ENCODE measurements around the gene PPM1M. TPM values are rescaled to one million over a fixed set of nuclear protein-coding genes. Genes with fewer than 3 reads are reported as not detected.

PPM1M gene
- polyA plus RNA-seq, 3 donors from 2014 or later, result 57.1 to 83.6 (median 66.8) TPM

DNA sequence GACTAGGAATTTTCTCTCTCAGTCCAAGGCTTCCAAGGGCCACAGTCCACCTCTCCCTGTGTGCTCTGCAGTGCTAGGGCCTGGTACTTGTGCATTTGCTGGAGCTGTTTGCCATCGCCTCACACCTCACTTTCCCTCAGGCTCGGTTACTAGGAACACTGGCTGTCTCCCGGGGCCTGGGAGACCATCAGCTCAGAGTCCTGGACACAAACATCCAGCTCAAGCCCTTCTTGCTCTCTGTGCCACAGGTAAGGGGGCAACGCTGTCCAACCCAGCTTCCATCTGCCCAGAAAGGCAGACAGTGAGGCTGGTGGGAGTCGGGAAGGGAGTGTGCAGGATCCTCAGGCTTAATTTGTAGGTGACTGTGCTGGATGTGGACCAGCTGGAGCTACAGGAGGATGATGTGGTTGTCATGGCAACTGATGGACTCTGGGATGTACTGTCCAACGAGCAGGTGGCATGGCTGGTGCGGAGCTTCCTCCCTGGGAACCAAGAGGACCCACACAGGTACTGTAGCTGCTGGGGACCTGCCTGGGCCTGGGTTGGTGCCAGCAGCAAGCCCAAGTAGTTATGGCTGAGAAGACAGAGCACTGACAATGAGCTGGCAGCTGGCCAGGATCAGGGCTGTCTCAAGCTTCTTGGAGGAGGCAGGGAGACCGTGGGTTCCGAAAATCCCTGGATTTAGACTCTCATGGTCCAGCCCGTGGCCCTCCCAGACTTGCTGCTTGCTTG lies 3.4 kb downstream of the PPM1M start:
- Mint-ChIP-seq H3K4me1 (peaks cover 74 to 81% of the 10 kb centered on the region in 2 donors), H3K4me3 (peak overlapping the region in 1 of 5 donors; percentile 29), H3K27me3 (ENCODE audit: low read depth in 3 of 3) (peaks cover 13 to 16% (median 13%) of the 10 kb centered on the region in 3 donors), H3K27ac (peak overlapping the region in 5 of 6 donors; percentile 88 to 100 (median 96)), H3K9me3 (no peaks in the 10 kb centered on the region), H3K36me3 (peaks cover 8 to 27% (median 9%) of the 10 kb centered on the region in 3 donors)
- no peak for DNase-seq

DNA sequence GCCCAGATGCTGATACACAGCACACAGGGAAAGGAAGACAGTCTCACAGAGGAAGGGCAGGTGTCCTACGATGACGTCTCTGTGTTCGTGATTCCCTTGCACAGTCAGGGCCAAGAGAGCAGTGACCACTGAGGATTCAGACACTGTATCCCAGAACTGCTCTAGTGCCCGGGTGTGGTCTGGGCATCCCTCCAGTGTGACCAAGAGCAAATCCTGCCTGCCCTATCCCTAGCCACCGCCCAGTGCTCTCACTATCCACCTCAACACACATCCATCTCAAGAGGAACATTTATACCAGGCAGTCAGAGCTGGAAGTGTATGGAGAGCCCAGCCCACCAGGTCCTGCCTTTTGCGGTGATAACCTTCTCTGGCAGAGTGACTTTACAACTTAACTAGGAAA lies 4.1 kb downstream of the PPM1M start:
- no peak for DNase-seq
- peaks cover 8 to 27% (median 13%) of the 10 kb centered on the region in 3 donors for H3K36me3 Mint-ChIP-seq
- peaks cover 74 to 82% of the 10 kb centered on the region in 2 donors for H3K4me1 Mint-ChIP-seq
- H3K9me3 Mint-ChIP-seq, result no peaks in the 10 kb centered on the region
- peak overlapping the region; percentile 42 to 100 (median 92) for H3K27ac Mint-ChIP-seq
- H3K27me3 Mint-ChIP-seq (ENCODE audit: low read depth in 3 of 3), result peaks cover 13 to 19% (median 14%) of the 10 kb centered on the region in 3 donors
- no peak overlapping the region for H3K4me3 Mint-ChIP-seq

DNA sequence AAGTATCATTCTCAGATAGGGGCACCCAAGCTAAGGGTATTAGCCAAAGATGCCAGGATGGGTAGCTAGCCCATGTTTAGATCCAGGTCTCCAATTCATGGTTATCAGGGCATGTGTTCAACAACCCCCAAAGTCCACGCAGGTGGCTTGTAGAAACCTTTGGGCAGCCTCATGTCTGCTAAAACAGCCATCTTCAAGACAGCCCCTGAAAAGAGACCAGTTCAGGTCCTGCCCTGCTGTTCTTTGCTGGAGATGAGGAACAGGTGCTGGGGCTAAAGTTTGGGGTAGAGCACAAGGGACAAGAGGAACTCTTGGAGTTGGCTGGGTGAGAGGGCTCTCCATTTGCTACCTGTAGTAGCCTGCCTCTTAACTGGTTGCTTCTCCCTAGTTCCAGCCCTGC lies 4.6 kb downstream of the PPM1M start:
- Mint-ChIP-seq H3K9me3 (no peaks in the 10 kb centered on the region), H3K27ac (peak overlapping the region; percentile 42 to 100 (median 92)), H3K27me3 (ENCODE audit: low read depth in 3 of 3) (peaks cover 10 to 17% (median 14%) of the 10 kb centered on the region in 3 donors), H3K4me3 (no peak overlapping the region), H3K36me3 (peaks cover 8 to 28% (median 13%) of the 10 kb centered on the region in 3 donors), H3K4me1 (peaks cover 73 to 82% of the 10 kb centered on the region in 2 donors)
- DNase-seq, result no peak

DNA sequence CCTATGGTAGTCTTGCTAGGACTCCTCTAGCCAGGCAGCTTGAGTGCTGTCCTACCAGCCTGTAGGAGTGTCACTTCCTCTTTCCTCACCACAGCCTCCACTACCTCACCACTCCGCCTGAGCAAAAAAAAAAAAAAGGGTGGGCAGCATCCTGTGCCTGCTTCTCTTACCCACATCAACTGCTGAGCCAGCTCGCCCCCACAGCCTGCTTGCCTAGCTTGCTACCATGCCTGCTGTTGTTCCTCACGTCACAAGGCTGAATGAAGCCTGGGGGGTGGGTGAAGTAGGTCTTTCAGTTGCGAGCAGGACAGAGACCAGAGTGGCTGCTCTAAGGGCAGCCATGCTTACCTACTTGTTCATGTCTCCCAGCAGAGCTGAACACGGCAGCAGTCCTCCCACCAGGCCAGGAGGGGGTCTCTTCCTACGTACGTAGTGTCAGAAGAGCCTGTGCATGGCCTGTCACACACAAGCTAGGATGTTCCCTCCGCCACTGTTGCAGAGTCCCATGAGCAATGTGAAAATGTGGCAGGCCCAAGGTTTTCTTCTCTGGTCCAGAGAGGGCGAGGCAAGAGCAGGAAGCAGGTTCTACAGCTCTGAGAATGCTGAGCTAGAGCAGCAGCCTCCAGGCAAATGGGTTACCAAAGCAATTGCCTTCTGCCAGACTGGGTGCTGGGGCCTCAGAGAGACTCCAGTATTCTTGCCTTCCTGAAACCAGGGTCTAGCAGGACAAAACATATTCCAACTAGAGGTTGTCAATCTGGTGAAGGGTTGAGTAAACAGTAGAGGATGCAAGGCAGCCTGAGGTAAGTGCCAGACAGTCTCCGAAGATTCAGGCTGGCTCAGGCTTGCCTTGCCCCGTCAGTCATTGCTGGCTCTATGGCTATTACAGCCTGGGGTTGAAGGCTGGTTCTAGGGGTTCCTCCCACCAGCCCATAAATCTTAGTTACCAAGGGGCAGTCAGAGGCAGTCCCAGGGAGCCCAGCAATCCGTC lies 8.1 kb downstream of the PPM1M start:
- H3K27ac Mint-ChIP-seq, result peak overlapping the region; percentile 92 to 100 (median 100)
- peaks cover 66 to 85% of the 10 kb centered on the region in 2 donors for H3K4me1 Mint-ChIP-seq
- no peaks in the 10 kb centered on the region for H3K9me3 Mint-ChIP-seq
- peaks cover 15 to 52% (median 38%) of the 10 kb centered on the region in 3 donors for H3K36me3 Mint-ChIP-seq
- H3K4me3 Mint-ChIP-seq, result peak overlapping the region; percentile 84 to 93 (median 89)
- peak; percentile 89 to 92 (median 91) for DNase-seq
- H3K27me3 Mint-ChIP-seq (ENCODE audit: low read depth in 3 of 3), result peaks cover 9 to 17% (median 14%) of the 10 kb centered on the region in 3 donors

DNA sequence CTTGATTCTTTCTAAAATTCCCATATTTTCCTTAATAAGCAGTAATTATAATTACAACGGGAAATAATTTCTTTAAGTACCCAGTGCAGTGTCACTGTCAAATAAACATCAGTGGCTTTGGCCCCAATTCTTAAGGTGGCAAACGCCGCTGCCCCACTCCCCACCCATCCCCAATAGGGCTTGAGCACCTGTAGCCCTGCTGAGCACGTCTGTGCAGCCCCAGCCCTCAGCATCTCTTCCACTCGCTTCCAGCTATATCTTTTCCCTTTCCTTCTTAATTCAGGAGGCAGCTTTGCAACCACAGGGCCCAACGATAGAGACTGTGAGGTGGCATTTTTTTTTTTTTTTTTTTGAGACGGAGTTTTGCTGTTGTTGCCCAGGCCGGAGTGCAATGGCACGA lies 9.0 kb downstream of the PPM1M start:
- Mint-ChIP-seq H3K27me3 (ENCODE audit: low read depth in 3 of 3) (peaks cover 9 to 14% (median 13%) of the 10 kb centered on the region in 3 donors), H3K9me3 (no peaks in the 10 kb centered on the region), H3K36me3 (peaks cover 23 to 58% (median 45%) of the 10 kb centered on the region in 3 donors), H3K4me3 (peak overlapping the region in 1 of 5 donors; percentile 33), H3K27ac (peak overlapping the region; percentile 92 to 100 (median 100)), H3K4me1 (peaks cover 60 to 85% of the 10 kb centered on the region in 2 donors)
- no peak for DNase-seq

DNA sequence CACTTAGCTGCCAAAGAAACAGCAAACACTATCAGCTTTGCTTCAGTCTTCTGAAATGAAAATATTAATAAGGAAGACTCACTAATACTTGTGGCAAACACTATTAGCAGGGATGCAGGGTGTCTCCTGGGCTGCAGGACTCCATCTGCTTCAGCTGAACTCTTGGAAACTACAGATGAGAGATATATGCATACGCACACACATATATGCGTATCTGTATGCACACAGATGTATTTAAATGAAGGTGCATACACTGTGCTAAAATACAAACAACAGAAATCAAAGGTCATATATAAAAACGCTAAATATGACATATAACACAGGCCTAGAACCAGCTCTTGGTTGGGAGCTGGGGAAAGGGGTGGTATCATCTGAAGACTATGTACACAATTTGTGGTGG lies 10.6 kb downstream of the PPM1M start:
- Mint-ChIP-seq H3K27ac (peak overlapping the region; percentile 81 to 100 (median 98)), H3K9me3 (no peaks in the 10 kb centered on the region), H3K4me1 (peaks cover 53 to 78% of the 10 kb centered on the region in 2 donors), H3K27me3 (ENCODE audit: low read depth in 3 of 3) (peaks cover 7 to 14% (median 13%) of the 10 kb centered on the region in 3 donors), H3K4me3 (peak overlapping the region in 1 of 5 donors; percentile 63), H3K36me3 (peaks cover 28 to 62% (median 46%) of the 10 kb centered on the region in 3 donors)
- no peak for DNase-seq

DNA sequence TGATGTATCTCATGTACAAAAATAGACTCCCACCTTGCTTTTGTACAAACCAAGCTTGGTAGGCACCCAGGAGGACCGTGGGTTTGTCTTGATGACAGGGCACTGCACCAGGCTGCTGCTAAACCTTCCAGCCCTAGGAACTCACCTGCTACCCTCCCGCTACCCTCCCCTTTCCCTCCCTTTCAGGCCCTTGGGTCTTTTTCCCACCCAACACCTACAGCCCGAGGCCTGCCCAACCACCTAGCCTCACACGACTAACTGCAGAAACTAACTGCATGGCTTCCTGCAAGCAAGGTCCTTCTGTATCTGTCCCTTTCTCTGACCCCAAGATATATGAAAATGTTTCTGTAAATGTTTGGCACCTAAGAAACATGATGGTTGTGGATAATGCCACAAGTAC lies 11.1 kb downstream of the PPM1M start:
- Mint-ChIP-seq H3K4me3 (no peak overlapping the region), H3K9me3 (no peaks in the 10 kb centered on the region), H3K36me3 (peaks cover 28 to 65% (median 46%) of the 10 kb centered on the region in 3 donors), H3K27me3 (ENCODE audit: low read depth in 3 of 3) (peaks cover 7 to 14% (median 13%) of the 10 kb centered on the region in 3 donors), H3K27ac (peak overlapping the region; percentile 61 to 100 (median 88)), H3K4me1 (peaks cover 57 to 80% of the 10 kb centered on the region in 2 donors)
- DNase-seq, result no peak

DNA sequence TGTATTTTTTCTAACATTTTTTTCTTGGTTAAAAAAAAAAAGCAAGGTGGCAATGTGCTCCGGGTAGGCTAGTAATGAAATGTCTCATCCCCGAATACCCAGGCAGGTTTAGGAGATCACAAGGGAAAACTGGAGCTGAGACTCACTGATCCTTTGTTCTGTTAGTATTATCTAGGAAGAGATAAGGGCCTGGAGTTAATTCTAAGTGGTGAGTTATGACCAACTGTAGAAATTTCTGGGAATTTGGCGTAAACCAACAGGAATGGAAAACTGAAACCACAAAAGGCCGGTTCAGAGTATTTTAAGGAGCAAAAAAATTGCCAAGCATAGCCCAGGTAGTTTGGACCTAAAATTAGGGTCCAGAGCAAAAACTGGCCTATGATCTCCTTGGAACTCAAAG lies 12.4 kb downstream of the PPM1M start:
- Mint-ChIP-seq H3K4me1 (peaks cover 54 to 80% of the 10 kb centered on the region in 2 donors), H3K27ac (peak overlapping the region in 3 of 6 donors; percentile 5 to 82 (median 43)), H3K27me3 (ENCODE audit: low read depth in 3 of 3) (peaks cover 7 to 14% (median 13%) of the 10 kb centered on the region in 3 donors), H3K9me3 (no peaks in the 10 kb centered on the region), H3K36me3 (peaks cover 33 to 69% (median 49%) of the 10 kb centered on the region in 3 donors), H3K4me3 (no peak overlapping the region)
- no peak for DNase-seq

DNA sequence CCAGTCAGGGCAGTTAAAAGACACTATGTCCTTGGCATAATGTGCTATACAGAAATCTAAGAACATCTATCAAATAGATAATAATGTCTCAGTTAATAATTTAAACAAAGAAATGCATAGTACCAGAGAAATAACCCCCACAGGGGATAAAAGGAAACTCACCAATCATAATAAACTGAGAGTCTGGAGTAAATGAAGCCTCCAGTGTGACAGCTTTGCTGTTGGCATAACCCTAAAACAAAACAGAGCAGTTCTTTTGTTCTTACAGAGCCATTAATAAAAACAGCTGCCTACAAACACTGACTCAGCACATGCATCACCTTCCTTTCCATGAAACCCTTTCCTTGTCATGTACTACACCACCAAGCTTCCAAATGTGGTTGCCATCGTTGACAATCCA lies 13.5 kb downstream of the PPM1M start:
- Mint-ChIP-seq H3K27ac (peak overlapping the region in 4 of 6 donors; percentile 43 to 85 (median 71)), H3K9me3 (no peaks in the 10 kb centered on the region), H3K4me3 (no peak overlapping the region), H3K4me1 (peaks cover 51 to 80% of the 10 kb centered on the region in 2 donors), H3K27me3 (ENCODE audit: low read depth in 3 of 3) (peaks cover 0 to 5% (median 2%) of the 10 kb centered on the region in 3 donors), H3K36me3 (peaks cover 39 to 73% (median 54%) of the 10 kb centered on the region in 3 donors)
- no peak for DNase-seq

DNA sequence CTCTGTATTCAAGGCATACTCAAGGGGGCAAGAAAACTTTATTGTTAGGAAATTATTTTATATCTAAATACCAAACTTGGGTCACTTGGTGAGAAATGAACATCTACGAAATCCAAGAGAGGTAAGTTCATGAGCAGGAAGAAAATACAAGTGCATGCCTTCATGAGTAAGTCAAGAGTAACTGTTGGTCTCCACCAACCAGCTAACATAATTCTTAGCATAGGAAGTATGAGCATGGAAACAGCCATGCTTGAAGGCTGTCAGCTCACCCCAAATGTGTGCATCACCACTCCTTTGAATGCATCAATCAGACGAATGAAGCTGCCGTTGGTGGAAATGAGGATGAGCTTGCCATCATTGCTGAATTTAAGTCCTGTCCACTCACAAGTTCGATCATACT lies 13.9 kb downstream of the PPM1M start:
- no peaks in the 10 kb centered on the region for H3K9me3 Mint-ChIP-seq
- peaks cover 51 to 80% of the 10 kb centered on the region in 2 donors for H3K4me1 Mint-ChIP-seq
- peaks cover 0 to 2% (median 2%) of the 10 kb centered on the region in 3 donors for H3K27me3 Mint-ChIP-seq (ENCODE audit: low read depth in 3 of 3)
- no peak for DNase-seq
- peak overlapping the region in 3 of 6 donors; percentile 48 to 82 (median 60) for H3K27ac Mint-ChIP-seq
- H3K4me3 Mint-ChIP-seq, result no peak overlapping the region
- H3K36me3 Mint-ChIP-seq, result peaks cover 42 to 77% (median 55%) of the 10 kb centered on the region in 3 donors

DNA sequence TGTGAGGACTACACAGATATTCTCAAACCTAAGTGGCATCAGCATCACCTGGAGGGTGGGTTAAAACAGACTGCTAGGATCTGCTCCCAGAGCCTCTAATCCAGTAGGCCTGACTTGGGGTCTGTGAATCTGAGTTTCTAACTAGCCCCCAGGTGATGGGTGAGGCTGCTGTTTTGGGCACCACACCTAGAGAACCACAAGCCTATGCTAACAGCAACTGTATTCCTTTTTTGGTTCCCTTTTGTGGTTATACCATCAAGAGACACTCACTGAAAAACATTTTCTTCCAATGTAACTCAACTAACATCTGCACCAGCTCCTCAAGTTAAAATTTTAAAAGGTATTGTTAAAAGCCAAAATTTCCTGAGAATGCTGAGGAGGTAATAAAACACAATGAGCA lies 16.9 kb downstream of the PPM1M start:
- H3K4me1 Mint-ChIP-seq, result peaks cover 36 to 70% of the 10 kb centered on the region in 2 donors
- DNase-seq, result no peak
- peaks cover 0 to 2% (median 0%) of the 10 kb centered on the region in 3 donors for H3K27me3 Mint-ChIP-seq (ENCODE audit: low read depth in 3 of 3)
- peaks cover 41 to 73% (median 46%) of the 10 kb centered on the region in 3 donors for H3K36me3 Mint-ChIP-seq
- H3K27ac Mint-ChIP-seq, result peak overlapping the region in 2 of 6 donors; percentile 52 to 63
- H3K4me3 Mint-ChIP-seq, result no peak overlapping the region
- H3K9me3 Mint-ChIP-seq, result no peaks in the 10 kb centered on the region

DNA sequence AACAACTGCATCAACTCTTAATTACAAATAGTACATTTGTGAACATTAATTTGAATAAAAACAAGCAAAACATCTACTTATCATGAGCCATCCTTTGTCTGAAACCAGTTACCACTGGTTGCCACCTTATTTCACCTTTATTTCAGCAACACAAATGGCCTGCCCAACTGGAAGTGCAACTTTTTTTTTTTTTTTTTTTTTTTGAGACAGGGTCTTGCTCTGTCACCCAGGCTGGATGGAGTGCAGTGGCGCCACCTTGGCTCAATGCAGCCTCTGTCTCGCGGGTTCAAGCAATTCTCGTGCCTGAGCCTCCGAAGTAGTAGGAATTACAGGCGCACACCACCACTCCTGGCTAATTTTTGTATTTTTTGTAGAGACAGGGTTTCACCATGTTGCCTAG lies 19.8 kb downstream of the PPM1M start:
- Mint-ChIP-seq H3K4me1 (peaks cover 47 to 75% of the 10 kb centered on the region in 2 donors), H3K36me3 (peaks cover 32 to 55% (median 35%) of the 10 kb centered on the region in 3 donors)

DNA sequence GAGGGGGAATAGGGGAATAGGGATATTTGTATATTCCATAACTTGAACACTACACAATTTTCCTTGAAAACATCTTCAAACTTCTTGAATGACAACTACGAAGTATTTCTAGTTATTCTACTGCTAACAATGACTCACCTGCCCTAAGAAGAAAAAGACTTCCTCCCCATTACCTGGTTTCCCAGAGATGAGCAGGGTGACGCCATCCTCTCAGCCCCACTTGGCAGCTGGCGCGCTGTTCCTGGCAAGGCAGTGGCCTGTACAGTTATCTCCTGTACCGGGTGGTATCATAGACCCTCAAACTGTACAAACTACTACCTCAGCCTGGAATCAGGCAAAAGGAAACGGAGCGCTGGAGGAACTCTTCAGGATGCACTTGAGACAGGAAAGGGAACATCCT lies 22.5 kb downstream of the PPM1M start:
- DNase-seq, result no peak
- no peaks in the 10 kb centered on the region for H3K9me3 Mint-ChIP-seq
- H3K4me3 Mint-ChIP-seq, result no peak overlapping the region
- H3K4me1 Mint-ChIP-seq, result peaks cover 58 to 80% of the 10 kb centered on the region in 2 donors
- peak overlapping the region; percentile 37 to 86 (median 64) for H3K27ac Mint-ChIP-seq
- H3K27me3 Mint-ChIP-seq (ENCODE audit: low read depth in 3 of 3), result no peaks in the 10 kb centered on the region
- peaks cover 23 to 44% (median 29%) of the 10 kb centered on the region in 3 donors for H3K36me3 Mint-ChIP-seq

More for the DNA sequence above, 19.8 kb downstream of the PPM1M start:
- Mint-ChIP-seq H3K27me3 (ENCODE audit: low read depth in 3 of 3) (no peaks in the 10 kb centered on the region), H3K9me3 (no peaks in the 10 kb centered on the region), H3K27ac (peak overlapping the region in 1 of 6 donors; percentile 62), H3K4me3 (no peak overlapping the region)
- no peak for DNase-seq

Data from immature natural killer cell (primary cell).